SU-DHL-6 (cell line): ENCODE measurements around the gene ZBTB2.
"Not testable (repeated sequence)": the region's sequence is repeated elsewhere in the genome, so short reads cannot be mapped to it uniquely, and the experiment has no call there.

ENCODE experiments used
- H2AFZ ChIP-seq: fragments of 200-600 bp; sonication (generic); 2 replicates; pipeline ENCODE4 v1.6.1; 2014; ENCODE audit warnings: low read depth, mild to moderate bottlenecking, moderate library complexity, mixed read lengths, antibody characterized with exemption, low read length; ENCODE audit not compliant: severe bottlenecking
- H3F3A ChIP-seq: fragments of 200-600 bp; shearing (Covaris generic); 2 replicates; pipeline ENCODE4 v1.6.0; 2016; ENCODE audit warnings: antibody characterized with exemption, mild to moderate bottlenecking; ENCODE audit not compliant: insufficient read depth
- H3K27ac ChIP-seq: fragments of 200-600 bp; sonication (generic); 2 replicates; pipeline ENCODE4 v1.5.1; 2016; ENCODE audit warnings: low read depth, mild to moderate bottlenecking, low read length, moderate library complexity, mixed read lengths
- H3K27me3 ChIP-seq: fragments of 200-600 bp; sonication (generic), shearing (Covaris generic); 2 replicates; pipeline ENCODE4 v1.6.0; 2014; ENCODE audit warnings: mild to moderate bottlenecking, low read length
- H3K36me3 ChIP-seq: fragments of 200-600 bp; sonication (generic); 2 replicates; pipeline ENCODE4 v1.6.1; 2014; ENCODE audit warnings: mild to moderate bottlenecking, low read length, mixed read lengths
- H3K4me2 ChIP-seq: fragments of 300-600, 200-600 bp; shearing (Covaris generic), sonication (generic); 2 replicates; pipeline ENCODE4 v1.6.0; 2014; ENCODE audit warnings: low read length, low read depth, mild to moderate bottlenecking; ENCODE audit not compliant: poor library complexity, severe bottlenecking
- H3K4me3 ChIP-seq: fragments of 200-600 bp; sonication (generic); 2 replicates; pipeline ENCODE4 v1.5.1; 2014; ENCODE audit warnings: antibody characterized with exemption, low read length, mild to moderate bottlenecking, mixed read lengths; ENCODE audit not compliant: insufficient read depth, poor library complexity, severe bottlenecking
- H3K79me2 ChIP-seq: fragments of 200-600 bp; sonication (generic); 2 replicates; pipeline ENCODE4 v1.6.1; 2014; ENCODE audit warnings: mild to moderate bottlenecking, low read length, moderate library complexity; ENCODE audit not compliant: insufficient read depth
- H3K9ac ChIP-seq: fragments of 200-600 bp; sonication (generic); 2 replicates; pipeline ENCODE4 v1.7.0; 2014; ENCODE audit warnings: mild to moderate bottlenecking, low read length
- H3K9me2 ChIP-seq: fragments of 200-600 bp; sonication (generic); replicated peaks from 2 replicates; pipeline ENCODE4 v1.6.1; 2014; ENCODE audit warnings: low read length; ENCODE audit not compliant: insufficient read depth
- H3K9me3 ChIP-seq: fragments of 200-600 bp; sonication (generic); 2 replicates; pipeline ENCODE4 v1.6.1; 2014; ENCODE audit warnings: low read length, mixed read lengths; ENCODE audit not compliant: insufficient read depth
- H4K20me1 ChIP-seq: fragments of 200-600 bp; sonication (generic); 2 replicates; pipeline ENCODE4 v1.6.1; 2014; ENCODE audit warnings: low read depth, mild to moderate bottlenecking, antibody characterized with exemption, low read length, moderate library complexity, mixed read lengths
- EZH2phosphoT487 ChIP-seq: fragments of 200-600 bp; sonication (generic), shearing (Covaris generic); conservative IDR thresholded peaks from 2 replicates; pipeline ENCODE4 v1.6.1; 2018; ENCODE audit warnings: mild to moderate bottlenecking, antibody characterized with exemption, low read length, moderate library complexity, mixed read lengths
- TF ChIP-seq, protein P1 (sequence below): fragments of 200-600 bp; sonication (generic); IDR thresholded peaks from one replicate; pipeline ENCODE4 v1.5.1; 2017; ENCODE audit warnings: antibody characterized with exemption, mild to moderate bottlenecking, low read length, moderate library complexity; ENCODE audit not compliant: insufficient read depth, poor library complexity, severe bottlenecking

Gene ZBTB2

DNA sequence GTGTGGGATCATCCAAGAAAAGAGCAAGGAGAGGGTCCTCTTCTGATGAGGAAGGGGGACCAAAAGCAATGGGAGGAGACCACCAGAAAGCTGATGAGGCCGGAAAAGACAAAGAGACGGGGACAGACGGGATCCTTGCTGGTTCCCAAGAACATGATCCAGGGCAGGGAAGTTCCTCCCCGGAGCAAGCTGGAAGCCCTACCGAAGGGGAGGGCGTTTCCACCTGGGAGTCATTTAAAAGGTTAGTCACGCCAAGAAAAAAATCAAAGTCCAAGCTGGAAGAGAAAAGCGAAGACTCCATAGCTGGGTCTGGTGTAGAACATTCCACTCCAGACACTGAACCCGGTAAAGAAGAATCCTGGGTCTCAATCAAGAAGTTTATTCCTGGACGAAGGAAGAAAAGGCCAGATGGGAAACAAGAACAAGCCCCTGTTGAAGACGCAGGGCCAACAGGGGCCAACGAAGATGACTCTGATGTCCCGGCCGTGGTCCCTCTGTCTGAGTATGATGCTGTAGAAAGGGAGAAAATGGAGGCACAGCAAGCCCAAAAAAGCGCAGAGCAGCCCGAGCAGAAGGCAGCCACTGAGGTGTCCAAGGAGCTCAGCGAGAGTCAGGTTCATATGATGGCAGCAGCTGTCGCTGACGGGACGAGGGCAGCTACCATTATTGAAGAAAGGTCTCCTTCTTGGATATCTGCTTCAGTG lies 40.8 kb downstream of the ZBTB2 start:
- no peaks in the 10 kb centered on the region for H3K79me2 ChIP-seq
- no peaks in the 10 kb centered on the region for H4K20me1 ChIP-seq
- no peaks in the 10 kb centered on the region for H3K36me3 ChIP-seq
- no peak overlapping the region for H3K4me2 ChIP-seq
- no peaks in the 10 kb centered on the region for H3K27me3 ChIP-seq
- H3K9ac ChIP-seq, result no peak overlapping the region
- H3K9me2 ChIP-seq, result no peaks in the 10 kb centered on the region
- TF ChIP-seq EZH2phosphoT487, result no peak
- H3K4me3 ChIP-seq, result no peak overlapping the region
- H3K9me3 ChIP-seq, result no peaks in the 10 kb centered on the region
- peaks cover 5% of the 10 kb centered on the region; the same call in 1 of the 2 replicates for H3F3A ChIP-seq
- H2AFZ ChIP-seq, result no peak overlapping the region
- no peak overlapping the region for H3K27ac ChIP-seq

DNA sequence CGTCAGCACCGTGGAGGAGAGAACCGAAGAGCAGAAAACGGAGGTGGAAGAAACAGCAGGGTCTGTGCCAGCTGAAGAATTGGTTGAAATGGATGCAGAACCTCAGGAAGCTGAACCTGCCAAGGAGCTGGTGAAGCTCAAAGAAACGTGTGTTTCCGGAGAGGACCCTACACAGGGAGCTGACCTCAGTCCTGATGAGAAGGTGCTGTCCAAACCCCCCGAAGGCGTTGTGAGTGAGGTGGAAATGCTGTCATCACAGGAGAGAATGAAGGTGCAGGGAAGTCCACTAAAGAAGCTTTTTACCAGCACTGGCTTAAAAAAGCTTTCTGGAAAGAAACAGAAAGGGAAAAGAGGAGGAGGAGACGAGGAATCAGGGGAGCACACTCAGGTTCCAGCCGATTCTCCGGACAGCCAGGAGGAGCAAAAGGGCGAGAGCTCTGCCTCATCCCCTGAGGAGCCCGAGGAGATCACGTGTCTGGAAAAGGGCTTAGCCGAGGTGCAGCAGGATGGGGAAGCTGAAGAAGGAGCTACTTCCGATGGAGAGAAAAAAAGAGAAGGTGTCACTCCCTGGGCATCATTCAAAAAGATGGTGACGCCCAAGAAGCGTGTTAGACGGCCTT lies 41.6 kb downstream of the ZBTB2 start:
- Histone ChIP-seq H3K79me2 (no peaks in the 10 kb centered on the region), H4K20me1 (no peaks in the 10 kb centered on the region)

DNA sequence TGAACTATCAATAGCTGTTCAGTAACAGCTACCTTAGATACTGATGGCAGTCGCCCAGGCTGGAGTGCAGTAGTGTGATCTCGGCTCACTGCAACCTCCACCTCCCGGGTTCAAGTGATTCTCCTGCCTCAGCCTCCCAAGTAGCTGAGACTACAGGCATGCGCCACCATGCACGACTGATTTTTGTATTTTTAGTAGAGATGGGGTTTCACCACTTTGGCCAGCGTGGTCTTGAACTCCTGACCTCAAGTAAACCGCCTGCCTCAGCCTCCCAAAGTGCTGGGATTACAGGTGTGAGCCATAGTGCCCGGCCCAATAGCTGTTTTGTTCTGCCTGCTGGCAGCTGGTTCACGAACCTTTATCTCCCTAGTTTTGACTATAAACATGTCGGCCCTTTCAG lies 48.6 kb downstream of the ZBTB2 start:
- H3K4me3 ChIP-seq, H3K79me2 ChIP-seq, H2AFZ ChIP-seq, H3K9ac ChIP-seq, H3K4me2 ChIP-seq, H4K20me1 ChIP-seq, H3K27me3 ChIP-seq, H3K36me3 ChIP-seq, H3K9me2 ChIP-seq, H3K27ac ChIP-seq, H3K9me3 ChIP-seq, H3F3A ChIP-seq: not testable (repeated sequence)

More for the DNA sequence above, 41.6 kb downstream of the ZBTB2 start:
- no peak overlapping the region for H3K4me2 ChIP-seq
- no peaks in the 10 kb centered on the region for H3K27me3 ChIP-seq
- no peaks in the 10 kb centered on the region for H3K9me3 ChIP-seq
- no peak overlapping the region for H3K4me3 ChIP-seq
- H3K36me3 ChIP-seq, result no peaks in the 10 kb centered on the region
- no peak overlapping the region for H3K9ac ChIP-seq
- no peak overlapping the region for H2AFZ ChIP-seq
- H3K27ac ChIP-seq, result no peak overlapping the region
- peaks cover 5% of the 10 kb centered on the region; the same call in 1 of the 2 replicates for H3F3A ChIP-seq
- H3K9me2 ChIP-seq, result no peaks in the 10 kb centered on the region
- no peak for TF ChIP-seq EZH2phosphoT487
- TF ChIP-seq, protein P1, sequence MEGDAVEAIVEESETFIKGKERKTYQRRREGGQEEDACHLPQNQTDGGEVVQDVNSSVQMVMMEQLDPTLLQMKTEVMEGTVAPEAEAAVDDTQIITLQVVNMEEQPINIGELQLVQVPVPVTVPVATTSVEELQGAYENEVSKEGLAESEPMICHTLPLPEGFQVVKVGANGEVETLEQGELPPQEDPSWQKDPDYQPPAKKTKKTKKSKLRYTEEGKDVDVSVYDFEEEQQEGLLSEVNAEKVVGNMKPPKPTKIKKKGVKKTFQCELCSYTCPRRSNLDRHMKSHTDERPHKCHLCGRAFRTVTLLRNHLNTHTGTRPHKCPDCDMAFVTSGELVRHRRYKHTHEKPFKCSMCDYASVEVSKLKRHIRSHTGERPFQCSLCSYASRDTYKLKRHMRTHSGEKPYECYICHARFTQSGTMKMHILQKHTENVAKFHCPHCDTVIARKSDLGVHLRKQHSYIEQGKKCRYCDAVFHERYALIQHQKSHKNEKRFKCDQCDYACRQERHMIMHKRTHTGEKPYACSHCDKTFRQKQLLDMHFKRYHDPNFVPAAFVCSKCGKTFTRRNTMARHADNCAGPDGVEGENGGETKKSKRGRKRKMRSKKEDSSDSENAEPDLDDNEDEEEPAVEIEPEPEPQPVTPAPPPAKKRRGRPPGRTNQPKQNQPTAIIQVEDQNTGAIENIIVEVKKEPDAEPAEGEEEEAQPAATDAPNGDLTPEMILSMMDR, result no peak

DNA sequence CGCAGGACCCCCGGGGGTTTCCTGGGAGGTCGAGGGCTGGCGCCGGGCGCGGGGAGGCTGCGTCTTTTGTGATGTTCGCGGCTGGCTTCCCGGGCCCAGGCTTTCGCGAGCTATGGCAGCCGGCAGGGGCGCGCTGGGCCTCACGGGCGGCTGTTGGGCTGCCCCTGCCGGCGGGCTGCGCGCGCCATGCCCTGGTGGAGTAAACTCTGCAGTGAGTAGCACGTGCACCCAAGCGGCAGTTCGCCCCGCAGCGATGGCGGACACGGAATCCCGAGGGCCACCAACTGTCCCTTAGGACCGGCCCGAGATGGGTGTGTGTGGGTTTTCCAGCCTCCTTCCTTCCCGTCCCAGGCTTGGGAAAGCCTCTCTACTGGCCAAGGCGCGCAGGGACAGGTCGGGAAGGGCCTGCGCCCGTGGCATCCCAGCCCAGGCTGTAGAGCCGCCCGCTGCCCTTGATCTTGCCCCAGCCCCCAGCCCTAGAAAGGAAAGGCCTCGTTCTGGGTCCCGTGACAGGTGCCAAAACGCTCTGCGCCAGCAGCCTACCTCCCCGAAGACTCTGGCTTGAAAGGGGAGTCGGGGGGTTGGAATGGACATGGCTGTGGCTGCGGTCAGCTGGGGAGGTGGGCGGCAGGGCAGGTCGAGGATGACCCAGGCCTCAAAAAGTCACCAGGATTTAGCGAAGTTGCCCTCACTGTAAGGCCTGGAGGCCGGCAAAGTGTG lies 49.7 kb downstream of the ZBTB2 start:
- TF ChIP-seq EZH2phosphoT487, result no peak
- TF ChIP-seq, protein P1, result no peak
- Histone ChIP-seq H3K9ac (no peak overlapping the region), H3K4me2 (no peak overlapping the region), H3K4me3 (no peak overlapping the region), H3F3A (no peaks in the 10 kb centered on the region), H3K27ac (no peak overlapping the region), H3K27me3 (no peaks in the 10 kb centered on the region), H2AFZ (no peak overlapping the region), H3K9me3 (no peaks in the 10 kb centered on the region), H3K79me2 (no peaks in the 10 kb centered on the region), H4K20me1 (no peaks in the 10 kb centered on the region), H3K9me2 (no peaks in the 10 kb centered on the region), H3K36me3 (no peaks in the 10 kb centered on the region)
